A673 (cell line): ENCODE measurements around the gene TMEM144.

Experiments
- EZH2 ChIP-seq: fragments of 200-600 bp; sonication (generic); IDR thresholded peaks from 2 replicates; pipeline ENCODE4 v1.6.1; 2017; ENCODE audit warnings: borderline replicate concordance, low read depth, mild to moderate bottlenecking, mixed read lengths, antibody characterized with exemption, low read length; ENCODE audit not compliant: poor library complexity, severe bottlenecking
- TF ChIP-seq, protein P1 (sequence below): fragments of 300-800, 200-600 bp; sonication (generic); conservative IDR thresholded peaks from 2 replicates; pipeline ENCODE4 v1.5.1; 2017; ENCODE audit warnings: low read depth, mild to moderate bottlenecking, antibody characterized with exemption, low read length, moderate library complexity, mixed read lengths

DNA sequence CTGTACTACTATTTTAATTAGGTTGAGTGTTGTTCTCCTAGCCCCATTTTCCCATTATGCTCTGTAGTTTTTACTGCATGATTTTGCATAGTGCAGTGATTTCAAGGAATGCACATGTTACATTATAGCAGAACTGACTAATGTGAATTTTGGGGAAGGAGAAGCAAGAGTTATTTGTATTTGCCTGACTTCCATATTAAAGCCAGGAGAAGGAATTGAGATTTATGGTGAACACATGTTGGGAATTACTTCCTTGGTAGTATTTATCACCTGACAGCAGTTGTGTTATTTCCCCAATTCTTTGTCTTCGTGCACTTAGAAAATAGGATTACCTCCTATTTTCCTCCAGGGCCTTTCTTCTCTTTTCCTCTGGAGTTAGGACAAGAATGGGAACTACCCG lies 3.2 kb downstream of the TMEM144 start:
- no peak for TF ChIP-seq EZH2
- TF ChIP-seq, protein P1, sequence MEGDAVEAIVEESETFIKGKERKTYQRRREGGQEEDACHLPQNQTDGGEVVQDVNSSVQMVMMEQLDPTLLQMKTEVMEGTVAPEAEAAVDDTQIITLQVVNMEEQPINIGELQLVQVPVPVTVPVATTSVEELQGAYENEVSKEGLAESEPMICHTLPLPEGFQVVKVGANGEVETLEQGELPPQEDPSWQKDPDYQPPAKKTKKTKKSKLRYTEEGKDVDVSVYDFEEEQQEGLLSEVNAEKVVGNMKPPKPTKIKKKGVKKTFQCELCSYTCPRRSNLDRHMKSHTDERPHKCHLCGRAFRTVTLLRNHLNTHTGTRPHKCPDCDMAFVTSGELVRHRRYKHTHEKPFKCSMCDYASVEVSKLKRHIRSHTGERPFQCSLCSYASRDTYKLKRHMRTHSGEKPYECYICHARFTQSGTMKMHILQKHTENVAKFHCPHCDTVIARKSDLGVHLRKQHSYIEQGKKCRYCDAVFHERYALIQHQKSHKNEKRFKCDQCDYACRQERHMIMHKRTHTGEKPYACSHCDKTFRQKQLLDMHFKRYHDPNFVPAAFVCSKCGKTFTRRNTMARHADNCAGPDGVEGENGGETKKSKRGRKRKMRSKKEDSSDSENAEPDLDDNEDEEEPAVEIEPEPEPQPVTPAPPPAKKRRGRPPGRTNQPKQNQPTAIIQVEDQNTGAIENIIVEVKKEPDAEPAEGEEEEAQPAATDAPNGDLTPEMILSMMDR: no peak
